CD4-positive, alpha-beta T cell treated with Interleukin-17A for 4 hours (primary cell): Measurements from ENCODE around the gene SH3PXD2A.

Experiments
- DNase-seq: peaks from one replicate; pipeline ENCODE4 v3.0.0-alpha.2; 2020; ENCODE audit warnings: mixed read lengths

SH3PXD2A gene, protein sequence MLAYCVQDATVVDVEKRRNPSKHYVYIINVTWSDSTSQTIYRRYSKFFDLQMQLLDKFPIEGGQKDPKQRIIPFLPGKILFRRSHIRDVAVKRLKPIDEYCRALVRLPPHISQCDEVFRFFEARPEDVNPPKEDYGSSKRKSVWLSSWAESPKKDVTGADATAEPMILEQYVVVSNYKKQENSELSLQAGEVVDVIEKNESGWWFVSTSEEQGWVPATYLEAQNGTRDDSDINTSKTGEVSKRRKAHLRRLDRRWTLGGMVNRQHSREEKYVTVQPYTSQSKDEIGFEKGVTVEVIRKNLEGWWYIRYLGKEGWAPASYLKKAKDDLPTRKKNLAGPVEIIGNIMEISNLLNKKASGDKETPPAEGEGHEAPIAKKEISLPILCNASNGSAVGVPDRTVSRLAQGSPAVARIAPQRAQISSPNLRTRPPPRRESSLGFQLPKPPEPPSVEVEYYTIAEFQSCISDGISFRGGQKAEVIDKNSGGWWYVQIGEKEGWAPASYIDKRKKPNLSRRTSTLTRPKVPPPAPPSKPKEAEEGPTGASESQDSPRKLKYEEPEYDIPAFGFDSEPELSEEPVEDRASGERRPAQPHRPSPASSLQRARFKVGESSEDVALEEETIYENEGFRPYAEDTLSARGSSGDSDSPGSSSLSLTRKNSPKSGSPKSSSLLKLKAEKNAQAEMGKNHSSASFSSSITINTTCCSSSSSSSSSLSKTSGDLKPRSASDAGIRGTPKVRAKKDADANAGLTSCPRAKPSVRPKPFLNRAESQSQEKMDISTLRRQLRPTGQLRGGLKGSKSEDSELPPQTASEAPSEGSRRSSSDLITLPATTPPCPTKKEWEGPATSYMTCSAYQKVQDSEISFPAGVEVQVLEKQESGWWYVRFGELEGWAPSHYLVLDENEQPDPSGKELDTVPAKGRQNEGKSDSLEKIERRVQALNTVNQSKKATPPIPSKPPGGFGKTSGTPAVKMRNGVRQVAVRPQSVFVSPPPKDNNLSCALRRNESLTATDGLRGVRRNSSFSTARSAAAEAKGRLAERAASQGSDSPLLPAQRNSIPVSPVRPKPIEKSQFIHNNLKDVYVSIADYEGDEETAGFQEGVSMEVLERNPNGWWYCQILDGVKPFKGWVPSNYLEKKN

DNA sequence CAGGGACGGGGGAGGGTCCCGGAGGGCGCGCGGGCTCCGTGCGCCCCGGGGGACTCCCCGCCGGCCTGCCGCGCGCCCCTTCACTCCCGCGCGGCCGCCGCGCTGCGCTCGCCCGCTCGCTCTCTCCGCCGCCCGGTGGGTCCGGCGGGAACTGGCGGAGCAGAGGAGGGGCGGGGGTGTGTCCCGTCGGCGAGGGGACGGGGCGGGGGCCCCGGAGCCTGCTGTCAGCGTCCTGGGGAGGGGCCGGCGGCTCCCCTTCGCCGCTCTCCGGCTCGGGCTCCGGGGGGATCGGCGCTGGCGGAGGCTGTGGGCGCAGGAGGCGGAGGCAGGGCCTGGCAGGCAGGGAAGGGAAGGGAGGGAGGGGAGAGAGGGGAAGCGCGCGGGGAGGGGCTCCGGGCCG is at the start of gene SH3PXD2A:
Gene SH3PXD2A, minus strand, starts transcription at position 153 of the 400 bp plus-strand sequence. CDS start 310 bp downstream, outside the sequence.
- DNase-seq, result peak; percentile 45

DNA sequence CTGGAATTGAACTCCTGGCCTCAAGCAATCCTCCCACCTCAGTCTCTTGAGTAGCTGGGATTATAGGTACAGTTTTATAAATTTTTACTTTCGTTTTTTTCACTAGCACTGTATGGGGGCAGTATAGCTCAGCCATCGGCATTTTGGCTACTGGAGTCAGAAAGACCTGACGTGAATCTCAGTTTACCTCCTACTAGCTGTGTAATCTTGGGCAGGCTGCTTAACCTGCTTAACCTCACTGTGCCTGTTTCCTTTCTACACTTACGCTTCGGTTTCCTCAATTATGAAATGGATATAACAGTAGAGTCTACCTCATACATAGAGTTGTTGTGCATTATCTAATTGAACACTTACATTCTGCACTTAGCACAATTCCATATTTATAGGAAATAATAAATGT is 45.9 kb upstream of the SH3PXD2A start:
- DNase-seq, result no peak

DNA sequence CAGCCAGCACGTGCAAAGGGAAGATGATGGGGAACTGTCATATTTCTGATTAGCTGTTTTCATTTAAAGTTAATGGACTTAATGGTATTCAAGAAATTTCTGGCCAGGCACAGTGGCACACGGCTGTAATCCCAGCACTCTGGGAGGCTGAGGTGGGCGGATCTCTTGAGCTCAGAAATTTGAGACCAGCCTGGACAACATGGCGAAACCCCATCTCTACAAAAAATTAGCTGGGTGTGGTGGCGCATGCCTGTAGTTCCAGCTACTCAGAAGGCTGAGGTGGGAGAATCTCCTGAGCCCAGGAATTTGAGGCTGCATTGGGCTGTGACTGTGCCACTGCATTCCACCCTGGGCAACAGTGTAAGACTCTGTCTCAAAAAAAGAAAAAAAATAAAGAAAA is 43.9 kb upstream of the SH3PXD2A start:
- DNase-seq, result no peak

DNA sequence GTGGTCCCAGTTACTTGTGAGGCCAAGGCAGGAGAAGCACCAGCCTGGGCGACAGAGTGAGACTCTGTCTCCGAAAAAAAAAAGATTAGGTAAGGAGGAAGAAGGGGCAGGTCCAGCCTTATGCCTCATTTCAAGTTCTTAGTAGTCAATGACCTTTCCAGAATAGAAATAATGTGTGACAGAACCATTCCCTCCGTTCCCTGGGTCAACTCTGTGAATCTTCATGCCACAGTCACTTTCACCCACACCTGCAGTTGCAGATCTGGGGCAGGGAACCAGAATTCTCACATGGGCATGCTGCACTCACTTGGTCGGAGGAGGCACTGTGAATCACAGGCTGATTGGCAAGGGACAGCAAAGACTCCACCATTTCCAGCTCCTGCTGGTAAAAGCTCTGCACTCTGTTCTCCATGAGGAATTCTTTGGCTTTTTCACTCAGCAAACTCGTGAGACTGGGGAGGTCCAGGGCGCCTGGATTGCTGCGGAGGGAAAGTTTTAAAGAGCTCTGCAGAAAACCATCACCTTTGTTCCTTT is 41.9 kb upstream of the SH3PXD2A start:
- DNase-seq, result no peak

DNA sequence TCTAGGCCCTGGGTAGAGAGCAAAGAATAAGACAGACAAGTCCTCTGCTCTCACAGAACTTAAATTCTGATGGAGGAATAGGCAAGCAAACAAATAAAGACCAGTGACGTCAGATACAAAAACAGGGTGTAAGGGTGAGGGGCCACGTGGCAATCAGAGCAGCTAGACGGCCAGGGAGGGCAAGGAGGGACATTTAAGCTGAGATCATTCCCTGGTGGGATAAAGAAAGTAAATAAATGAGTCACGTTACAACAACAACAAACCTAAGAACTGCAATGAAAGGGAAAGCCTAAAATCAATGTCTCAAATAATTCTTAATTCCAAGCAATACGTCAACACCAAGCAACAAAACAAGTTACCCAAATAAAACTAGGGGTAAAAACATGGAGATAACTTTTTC is 40.8 kb upstream of the SH3PXD2A start:
- DNase-seq, result no peak

DNA sequence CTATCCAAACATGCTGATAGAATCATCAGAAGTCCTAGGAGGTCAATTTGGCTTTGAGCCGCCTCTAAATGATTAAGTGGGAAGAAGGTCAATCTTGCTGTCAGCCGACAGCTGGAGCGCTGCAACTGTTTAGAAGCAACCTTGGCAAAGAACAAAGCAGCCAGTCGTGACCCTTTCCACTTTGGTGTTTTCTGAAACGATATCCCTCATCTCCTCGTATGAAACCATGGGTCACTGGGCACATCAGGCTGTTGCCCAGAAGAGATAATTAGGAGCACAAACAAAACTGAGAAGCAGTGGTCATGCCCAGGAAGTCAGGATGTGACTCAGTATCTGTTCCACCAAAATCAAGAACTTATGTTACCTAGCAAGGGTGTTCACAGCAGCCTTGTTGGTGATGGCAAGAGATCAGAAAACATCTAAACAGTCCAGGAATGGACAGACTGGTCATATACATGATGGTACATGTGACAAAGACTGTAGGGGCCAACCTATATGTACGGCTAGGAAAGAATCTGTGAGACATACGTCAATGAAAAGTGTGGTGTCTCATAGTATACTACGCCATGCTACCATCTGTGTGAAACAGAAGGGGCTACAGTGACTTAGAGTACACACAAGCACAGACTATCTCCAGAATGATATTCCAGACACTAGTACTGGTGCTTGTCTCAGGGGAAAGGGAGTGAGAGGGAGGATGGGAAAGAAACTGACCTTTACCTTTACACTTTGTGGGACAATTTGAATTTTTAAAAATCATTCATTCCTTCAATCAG is 40.2 kb upstream of the SH3PXD2A start:
- no peak for DNase-seq

DNA sequence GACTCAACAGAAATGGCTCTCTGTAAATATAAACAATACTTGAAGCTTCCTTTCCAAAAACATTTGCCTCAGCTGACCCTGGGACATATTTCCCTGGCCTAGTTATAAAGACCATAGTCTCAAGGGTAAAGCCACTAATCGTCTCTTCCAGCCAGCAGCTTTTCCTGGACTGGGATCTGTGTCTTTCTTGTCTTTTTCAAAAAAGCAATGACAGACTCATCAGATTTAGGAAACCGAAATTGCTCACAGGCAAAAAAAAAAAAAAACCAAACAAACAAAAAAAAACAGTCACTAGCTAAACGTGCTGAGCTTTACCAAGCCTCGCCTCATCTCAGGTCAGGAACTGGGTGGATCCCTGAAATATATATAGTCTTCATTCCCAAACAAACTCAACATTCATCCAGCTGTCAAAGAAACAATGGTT is 39.1 kb upstream of the SH3PXD2A start:
- no peak for DNase-seq

DNA sequence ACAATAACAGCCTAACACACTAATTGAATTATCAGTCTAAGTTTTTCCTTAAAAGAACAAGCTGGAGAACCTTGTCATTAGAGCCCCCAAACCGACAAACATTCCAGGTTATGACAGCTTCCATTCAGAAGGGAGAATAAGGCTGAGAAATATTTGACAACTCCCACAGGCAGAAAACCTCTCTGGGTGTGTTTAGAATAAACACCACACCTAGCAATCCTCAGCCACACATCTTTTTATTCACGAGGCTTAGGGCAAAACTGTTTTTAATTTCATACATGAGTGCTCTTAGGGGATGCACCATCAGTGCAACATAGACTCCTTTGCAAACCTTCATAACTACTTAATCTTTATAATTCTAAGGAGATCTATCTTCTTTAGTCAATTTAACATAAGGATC is 38.4 kb upstream of the SH3PXD2A start:
- DNase-seq, result no peak

DNA sequence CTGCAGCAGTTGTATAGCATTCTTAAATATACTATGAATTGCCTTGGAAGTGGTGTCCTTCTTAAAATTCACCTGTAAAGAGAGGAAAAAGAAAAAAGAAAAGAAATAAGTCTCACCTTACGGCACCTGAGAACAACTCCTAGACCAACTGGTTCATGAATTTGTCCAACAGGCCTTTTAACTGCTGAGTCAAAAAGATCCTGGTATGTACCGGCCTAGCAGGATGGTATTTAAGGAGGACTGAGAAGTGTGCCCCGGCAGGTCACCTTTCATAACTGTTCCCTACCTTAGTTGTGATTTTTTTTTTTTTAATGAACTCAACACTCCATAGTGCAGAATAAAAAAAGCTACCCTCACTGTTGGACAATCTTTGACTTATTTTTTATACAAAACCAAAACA is 36.8 kb upstream of the SH3PXD2A start:
- no peak for DNase-seq

DNA sequence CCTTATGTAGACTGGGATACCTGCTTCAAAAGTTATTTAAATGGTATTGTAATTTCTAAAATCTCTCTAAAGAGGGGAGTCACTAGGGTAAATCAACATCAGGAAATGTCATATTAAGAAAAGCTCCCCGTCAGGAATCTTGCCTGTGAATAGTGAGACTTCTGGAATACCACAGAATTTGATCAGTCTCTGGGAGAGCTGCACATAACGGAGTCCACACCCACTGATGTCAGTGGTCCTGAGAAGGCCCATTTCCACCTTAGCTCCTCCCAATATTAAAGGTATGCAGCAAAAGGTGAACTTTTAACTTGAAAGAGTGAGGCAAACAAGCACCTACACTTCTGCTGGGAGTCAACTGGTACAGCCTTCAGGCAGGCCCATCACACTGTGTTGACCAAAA is 35.3 kb upstream of the SH3PXD2A start:
- DNase-seq, result no peak

DNA sequence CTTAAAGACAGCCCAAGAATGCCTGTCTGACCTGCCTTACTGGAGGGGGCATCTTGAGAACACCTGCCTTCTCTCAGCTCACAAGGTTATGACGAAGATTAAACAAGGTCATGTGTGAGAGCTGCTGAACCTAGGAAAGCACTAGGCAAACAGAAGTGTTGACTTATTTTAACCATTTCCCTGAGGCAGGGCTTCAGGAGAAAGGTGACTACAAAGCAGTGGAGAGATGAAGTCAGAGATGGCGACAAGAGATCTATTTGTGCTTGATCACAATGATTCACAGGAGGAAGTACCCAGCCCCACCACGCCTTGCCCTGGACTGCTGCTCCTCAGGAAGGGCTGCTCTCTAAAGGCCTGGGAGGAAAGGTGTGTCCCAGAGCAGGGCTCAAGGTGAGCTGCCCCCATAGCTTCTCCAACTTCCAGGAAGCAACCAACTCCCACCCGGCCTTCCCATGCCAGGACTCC is 34.9 kb upstream of the SH3PXD2A start:
- DNase-seq, result peak; percentile 44

DNA sequence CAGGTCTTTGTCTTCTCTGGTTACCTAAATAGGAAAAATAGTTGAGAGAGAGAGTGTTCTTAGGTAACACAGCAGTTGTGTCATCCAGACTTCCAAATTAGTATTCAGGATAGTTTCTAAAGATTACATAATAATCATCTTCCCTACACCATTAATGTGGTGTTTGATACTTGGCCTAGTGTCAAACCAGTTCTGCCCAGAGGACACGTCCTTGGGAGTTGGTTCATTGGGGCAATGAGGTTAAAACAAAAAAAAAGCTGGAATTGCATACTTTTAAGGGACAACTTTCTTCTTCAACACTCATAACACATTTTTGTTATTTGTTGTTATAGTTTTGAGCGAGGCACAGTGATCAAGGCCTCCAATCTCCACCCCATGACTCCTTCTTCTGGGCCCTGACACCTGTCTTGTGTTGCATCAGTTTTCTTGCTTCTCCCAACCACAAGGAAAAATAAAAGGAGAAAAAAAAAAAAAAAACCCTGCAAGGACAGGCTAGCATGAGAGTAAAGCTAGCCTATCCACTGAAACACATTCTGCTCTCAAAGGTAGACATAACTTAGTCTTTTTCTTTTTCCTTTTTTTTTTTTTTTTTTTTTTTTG is 33.8 kb upstream of the SH3PXD2A start:
- no peak for DNase-seq

DNA sequence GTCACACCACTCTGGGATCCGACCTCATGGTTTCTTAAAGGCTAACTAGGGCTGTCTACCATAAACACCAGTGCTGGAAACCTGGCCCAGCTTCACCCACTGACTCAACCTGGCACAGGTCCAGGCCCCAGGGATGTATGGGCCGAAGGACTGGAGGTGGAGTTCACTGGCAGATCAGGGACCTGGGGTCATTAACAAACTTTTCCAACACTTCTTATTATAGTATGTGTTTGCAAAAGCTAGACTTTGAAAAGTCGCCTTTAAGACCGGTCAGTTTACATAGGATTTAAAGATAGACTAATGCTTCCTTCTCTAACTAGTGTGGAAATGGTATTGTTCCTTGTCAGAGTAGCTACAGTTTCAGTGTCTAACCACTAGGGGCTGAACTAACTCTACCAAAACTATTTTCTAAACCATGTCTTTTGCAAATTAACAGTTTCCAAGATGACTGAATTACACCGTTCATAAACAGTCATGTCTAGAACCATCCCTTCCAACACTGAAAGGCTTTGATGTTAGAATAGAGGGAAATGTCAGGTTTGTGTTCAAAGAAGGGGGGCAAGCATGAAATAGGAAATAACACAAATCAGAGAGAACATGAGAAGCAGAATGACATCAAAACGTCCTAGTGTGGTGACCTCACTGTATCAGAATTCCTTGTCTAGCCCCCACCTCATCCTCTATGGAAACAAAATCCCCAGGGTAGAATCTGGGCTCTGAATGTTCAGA is 32.9 kb upstream of the SH3PXD2A start:
- DNase-seq, result peak; percentile 42

DNA sequence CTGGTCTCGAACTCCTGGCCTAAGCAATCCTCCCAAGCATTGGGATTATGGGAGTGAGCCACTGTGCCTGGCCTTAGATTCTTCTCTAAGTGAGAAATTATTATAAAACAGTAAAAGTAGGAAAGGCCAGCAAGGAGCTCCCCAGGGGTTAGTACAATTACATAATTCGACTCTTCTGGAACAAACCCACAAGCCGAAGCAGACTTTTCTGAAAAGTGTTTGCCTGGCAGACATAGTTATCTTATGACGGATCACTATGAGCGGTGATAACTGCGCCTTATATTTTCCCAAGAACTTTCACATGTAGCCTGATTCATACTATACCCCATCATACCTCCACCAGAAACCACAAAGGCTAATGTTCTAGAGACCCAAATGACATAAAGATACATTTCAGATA is 30.2 kb upstream of the SH3PXD2A start:
- DNase-seq, result no peak

DNA sequence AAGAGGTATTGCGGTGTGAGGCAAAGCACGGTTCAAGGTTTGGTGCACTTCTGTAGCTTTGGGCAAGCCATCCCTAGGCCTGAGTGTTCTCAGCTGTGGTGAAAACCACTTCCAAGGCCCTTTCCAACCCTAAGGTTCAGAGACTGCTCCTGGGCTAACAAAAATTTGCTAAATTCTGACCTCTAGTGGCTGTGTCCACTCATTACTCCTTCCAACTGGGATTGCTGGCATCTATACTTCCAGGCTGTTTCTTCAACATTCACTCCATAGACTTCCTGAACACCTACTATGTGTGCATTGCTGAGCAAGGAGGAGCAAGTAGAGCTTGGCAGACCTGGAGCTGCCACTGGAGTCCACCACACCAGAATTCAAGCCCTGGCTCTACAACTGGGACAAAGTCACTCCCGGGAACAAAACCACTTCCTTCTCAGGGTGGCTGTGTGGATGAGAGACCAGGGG is 29.3 kb upstream of the SH3PXD2A start:
- DNase-seq, result peak; percentile 29

DNA sequence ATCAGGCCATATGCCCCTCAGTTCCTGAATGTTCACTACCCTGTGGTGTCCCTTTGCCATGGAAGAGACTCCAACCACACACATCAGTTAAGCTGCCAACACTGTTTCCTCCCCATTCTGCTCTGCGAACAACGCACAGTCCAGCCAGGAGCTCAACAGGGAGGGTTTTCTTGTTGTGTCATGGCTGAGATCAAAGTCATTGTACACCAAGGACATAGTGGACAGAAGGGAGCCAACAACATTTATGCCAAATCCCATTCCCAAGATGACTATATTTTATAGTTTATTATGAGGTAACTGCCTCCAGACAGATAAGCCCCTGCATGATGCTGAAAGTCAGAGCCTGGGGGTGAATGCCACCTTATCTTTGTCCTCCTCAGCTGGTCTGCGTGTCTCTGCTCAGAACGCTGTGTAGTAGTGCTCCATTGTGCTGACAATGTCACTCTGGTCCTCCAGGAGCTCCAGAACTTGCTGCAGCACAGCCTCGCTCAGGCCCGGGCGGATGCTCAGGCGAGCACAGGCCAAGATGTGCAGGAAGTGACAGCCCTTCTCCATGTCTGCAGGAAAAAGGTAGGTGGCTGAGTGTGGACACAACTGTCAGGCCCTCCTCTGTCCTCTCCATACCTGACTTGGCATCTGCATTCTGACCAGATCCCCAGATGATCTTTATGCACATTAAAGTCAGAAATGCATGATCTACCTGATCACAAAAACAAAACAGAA is 27.1 kb upstream of the SH3PXD2A start:
- no peak for DNase-seq

DNA sequence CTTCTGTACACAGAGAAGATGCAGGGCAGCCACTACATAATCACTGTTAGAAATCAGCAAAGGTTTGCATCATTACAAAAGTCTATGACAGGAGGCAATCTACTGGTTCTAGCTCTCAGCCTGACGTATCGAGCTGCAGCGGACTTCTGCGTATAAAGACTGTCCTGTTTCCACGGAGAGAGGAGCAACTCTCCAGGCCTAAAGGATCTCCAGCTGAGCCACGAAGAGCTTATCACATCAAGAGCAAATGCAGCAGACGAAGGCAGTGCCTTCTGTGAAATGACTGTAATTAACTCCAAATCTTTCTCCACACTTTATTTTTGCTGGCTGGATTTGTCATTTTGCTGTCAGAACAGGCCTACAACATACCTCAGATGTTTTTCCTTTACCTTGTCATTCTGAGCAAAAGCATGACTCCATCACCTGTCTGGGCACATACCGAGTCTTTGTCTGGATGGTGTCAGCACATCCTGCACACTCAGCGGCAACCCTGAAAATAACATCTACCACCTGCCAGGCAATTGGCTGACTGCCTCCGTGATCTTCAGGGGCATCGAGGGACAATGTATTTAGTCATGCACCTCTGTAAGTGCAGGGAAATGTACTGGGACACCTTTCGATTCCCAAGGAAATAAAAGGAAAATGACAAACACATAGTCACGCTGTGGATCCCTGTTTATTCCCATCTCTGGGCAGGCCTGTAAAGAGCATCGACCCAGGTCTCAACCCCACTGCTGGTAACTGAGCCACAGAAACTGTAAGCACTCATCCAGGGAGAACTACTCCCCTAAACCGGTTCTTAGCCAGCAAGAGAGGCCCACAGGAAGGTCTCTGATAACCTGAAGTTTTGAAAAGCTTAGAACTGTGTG is 26.3 kb upstream of the SH3PXD2A start:
- no peak for DNase-seq

DNA sequence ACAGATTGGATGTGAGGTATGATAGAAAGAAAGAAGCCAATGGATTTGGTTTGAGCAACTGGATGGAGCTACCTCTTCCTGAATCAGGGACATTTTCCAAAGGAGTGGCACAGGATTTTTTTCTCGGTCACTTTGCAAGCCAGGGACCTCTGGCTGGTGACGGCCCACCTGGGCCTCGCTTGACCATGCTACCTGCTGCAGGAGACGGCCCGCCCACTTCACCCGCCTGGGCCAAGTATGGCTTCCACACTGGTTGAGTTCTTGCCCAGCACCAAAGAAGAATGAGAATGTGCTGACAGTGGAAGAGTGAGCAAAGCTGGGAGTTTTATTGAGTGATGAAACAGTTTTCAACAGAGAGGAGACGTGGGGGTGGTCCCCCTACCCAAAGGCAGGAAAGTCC is 24.5 kb upstream of the SH3PXD2A start:
- no peak for DNase-seq

DNA sequence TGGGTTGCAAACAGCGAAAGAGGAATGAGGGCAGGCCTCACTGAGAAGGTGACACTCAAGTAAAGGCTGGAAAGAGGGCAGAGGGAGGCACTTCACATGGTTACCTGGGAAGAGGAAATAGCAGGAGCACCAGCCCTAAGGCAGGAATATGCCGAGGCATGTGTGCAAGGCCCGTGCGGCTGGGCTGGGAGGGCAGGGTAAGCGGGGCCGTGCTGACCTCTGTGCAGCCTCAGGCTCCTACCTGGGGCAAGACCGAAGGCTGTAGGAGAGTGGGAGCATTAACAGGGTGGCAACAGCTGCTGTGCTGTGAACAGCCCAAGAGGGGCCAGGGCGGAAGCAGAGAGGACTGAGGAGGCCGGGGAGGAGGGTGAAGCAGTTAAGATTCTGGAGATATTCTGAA is 24.0 kb upstream of the SH3PXD2A start:
- no peak for DNase-seq
